MG63 (cell line): ENCODE measurements around the gene ANKS1B. TPM values are rescaled to one million over a fixed set of nuclear protein-coding genes. Genes with fewer than 3 reads are reported as not detected.

Source experiments
- DNase-seq: peaks from one replicate; pipeline ENCODE4 v3.0.0-alpha.2; 2020
- H3K27me3 ChIP-seq: fragments of 250-450 bp; sonication (Bioruptor Pico); 2 replicates; pipeline ENCODE4 v1.5.1; 2020; ENCODE audit warnings: mild to moderate bottlenecking, moderate library complexity
- H3K36me3 ChIP-seq: fragments of 250-450 bp; sonication (Bioruptor Pico); 2 replicates; pipeline ENCODE4 v1.5.1; 2020; ENCODE audit warnings: mild to moderate bottlenecking, moderate library complexity
- H3K4me3 ChIP-seq: fragments of 250-450 bp; sonication (Bioruptor Pico); 2 replicates; pipeline ENCODE4 v1.5.1; 2020; ENCODE audit warnings: mild to moderate bottlenecking, moderate library complexity
- H3K9me3 ChIP-seq: fragments of 250-450 bp; sonication (Bioruptor Pico); 2 replicates; pipeline ENCODE4 v1.5.1; 2020; ENCODE audit warnings: mild to moderate bottlenecking, moderate library complexity
- total RNA-seq: library from RNA; depleted of rRNA; stranded (reverse); fragments of >200 nt; shearing (Covaris generic); gene quantifications from 2 replicates; pipeline ENCODE4 v1.2.3, GENCODE V29; 2014; ENCODE audit warnings: low replicate concordance

ANKS1B gene
- total RNA-seq, 1 experiment from 2014 or later, result 0.10 TPM

- Histone ChIP-seq H3K4me3 (no peak overlapping the region), H3K9me3 (no peaks in the 10 kb centered on the region), H3K27me3 (no peaks in the 10 kb centered on the region), H3K36me3 (no peaks in the 10 kb centered on the region)
- no peak for DNase-seq
Measured at GRCh38 chr12:99528478-99528877, 456.3 kb downstream of the ANKS1B start.

- no peaks in the 10 kb centered on the region for H3K36me3 ChIP-seq
- no peaks in the 10 kb centered on the region for H3K27me3 ChIP-seq
- no peak for DNase-seq
- no peak overlapping the region for H3K4me3 ChIP-seq
- H3K9me3 ChIP-seq, result no peaks in the 10 kb centered on the region
Measured at GRCh38 chr12:99523853-99524252, 460.9 kb downstream of the ANKS1B start.

- no peak for DNase-seq
- H3K36me3 ChIP-seq, result no peaks in the 10 kb centered on the region
Measured at GRCh38 chr12:99522456-99522855, 462.3 kb downstream of the ANKS1B start.

GRCh38 chr12:99521664-99522063 lies 463.1 kb downstream of the ANKS1B start:
- no peak overlapping the region for H3K4me3 ChIP-seq
- no peaks in the 10 kb centered on the region for H3K9me3 ChIP-seq
- DNase-seq, result no peak
- no peaks in the 10 kb centered on the region for H3K27me3 ChIP-seq
- no peaks in the 10 kb centered on the region for H3K36me3 ChIP-seq

More at GRCh38 chr12:99522456-99522855, 462.3 kb downstream of the ANKS1B start:
- H3K9me3 ChIP-seq, result no peaks in the 10 kb centered on the region
- H3K27me3 ChIP-seq, result no peaks in the 10 kb centered on the region
- H3K4me3 ChIP-seq, result no peak overlapping the region

- H3K36me3 ChIP-seq, result no peaks in the 10 kb centered on the region
- no peaks in the 10 kb centered on the region; the same call in 1 of the 2 replicates for H3K9me3 ChIP-seq
- no peak overlapping the region for H3K4me3 ChIP-seq
- no peaks in the 10 kb centered on the region for H3K27me3 ChIP-seq
- no peak for DNase-seq
Measured at GRCh38 chr12:99513066-99513465, 471.7 kb downstream of the ANKS1B start.

- Histone ChIP-seq H3K9me3 (no peaks in the 10 kb centered on the region; the same call in 1 of the 2 replicates), H3K27me3 (no peaks in the 10 kb centered on the region), H3K4me3 (no peak overlapping the region), H3K36me3 (no peaks in the 10 kb centered on the region)
- DNase-seq, result no peak
Measured at GRCh38 chr12:99505805-99506204, 478.9 kb downstream of the ANKS1B start.

GRCh38 chr12:99498756-99499155 lies 486.0 kb downstream of the ANKS1B start:
- Histone ChIP-seq H3K9me3 (no peaks in the 10 kb centered on the region), H3K4me3 (no peak overlapping the region), H3K27me3 (no peaks in the 10 kb centered on the region), H3K36me3 (no peaks in the 10 kb centered on the region)
- peak; percentile 41 for DNase-seq

GRCh38 chr12:99495799-99496198 lies 488.9 kb downstream of the ANKS1B start:
- H3K4me3 ChIP-seq, result no peak overlapping the region
- no peak for DNase-seq
- H3K36me3 ChIP-seq, result no peaks in the 10 kb centered on the region
- H3K9me3 ChIP-seq, result no peaks in the 10 kb centered on the region
- H3K27me3 ChIP-seq, result no peaks in the 10 kb centered on the region

GRCh38 chr12:99493197-99493596 lies 491.5 kb downstream of the ANKS1B start:
- DNase-seq, result no peak
- Histone ChIP-seq H3K4me3 (no peak overlapping the region), H3K9me3 (no peaks in the 10 kb centered on the region), H3K27me3 (no peaks in the 10 kb centered on the region), H3K36me3 (no peaks in the 10 kb centered on the region)

GRCh38 chr12:99486277-99486676 lies 498.5 kb downstream of the ANKS1B start:
- no peak for DNase-seq
- Histone ChIP-seq H3K4me3 (no peak overlapping the region), H3K9me3 (no peaks in the 10 kb centered on the region), H3K27me3 (no peaks in the 10 kb centered on the region), H3K36me3 (no peaks in the 10 kb centered on the region)

- Histone ChIP-seq H3K4me3 (no peak overlapping the region), H3K36me3 (no peaks in the 10 kb centered on the region), H3K9me3 (no peaks in the 10 kb centered on the region), H3K27me3 (no peaks in the 10 kb centered on the region)
- DNase-seq, result no peak
Measured at GRCh38 chr12:99479149-99479548, 505.6 kb downstream of the ANKS1B start.

- Histone ChIP-seq H3K4me3 (no peak overlapping the region), H3K9me3 (no peaks in the 10 kb centered on the region), H3K27me3 (no peaks in the 10 kb centered on the region), H3K36me3 (no peaks in the 10 kb centered on the region)
- no peak for DNase-seq
Measured at GRCh38 chr12:99476956-99477355, 507.8 kb downstream of the ANKS1B start.

- Histone ChIP-seq H3K9me3 (peaks cover 9% of the 10 kb centered on the region), H3K4me3 (no peak overlapping the region), H3K36me3 (no peaks in the 10 kb centered on the region), H3K27me3 (no peaks in the 10 kb centered on the region)
- peak; percentile 95 for DNase-seq
Measured at GRCh38 chr12:99455350-99456035, 529.2 kb downstream of the ANKS1B start.

- no peak for DNase-seq
- Histone ChIP-seq H3K36me3 (no peaks in the 10 kb centered on the region), H3K9me3 (peaks cover 9% of the 10 kb centered on the region), H3K27me3 (no peaks in the 10 kb centered on the region), H3K4me3 (no peak overlapping the region)
Measured at GRCh38 chr12:99454539-99455172, 530.1 kb downstream of the ANKS1B start.

GRCh38 chr12:99453836-99454538 lies 530.7 kb downstream of the ANKS1B start:
- no peaks in the 10 kb centered on the region for H3K27me3 ChIP-seq
- DNase-seq, result no peak
- H3K36me3 ChIP-seq, result no peaks in the 10 kb centered on the region
- no peak overlapping the region for H3K4me3 ChIP-seq
- H3K9me3 ChIP-seq, result peaks cover 9% of the 10 kb centered on the region; the same call in 1 of the 2 replicates

- Histone ChIP-seq H3K36me3 (no peaks in the 10 kb centered on the region), H3K27me3 (no peaks in the 10 kb centered on the region), H3K4me3 (no peak overlapping the region), H3K9me3 (no peaks in the 10 kb centered on the region)
- DNase-seq, result peak; percentile 14
Measured at GRCh38 chr12:99450036-99450630, 534.6 kb downstream of the ANKS1B start.

- H3K36me3 ChIP-seq, result no peaks in the 10 kb centered on the region
- no peak overlapping the region for H3K4me3 ChIP-seq
- no peaks in the 10 kb centered on the region for H3K27me3 ChIP-seq
- no peaks in the 10 kb centered on the region for H3K9me3 ChIP-seq
- DNase-seq, result no peak
Measured at GRCh38 chr12:99444859-99445316, 539.8 kb downstream of the ANKS1B start.
